Activated T-helper 1 cell treated with Interleukin-2 at 50 U/mL for 16 hours (primary cell): ENCODE data around the gene PCDH8.
"Not testable (repeated sequence)": the region's sequence is repeated elsewhere in the genome, so short reads cannot be mapped to it uniquely, and the experiment has no call there.

ENCODE experiments used
- DNase-seq: peaks from one replicate; pipeline ENCODE4 v3.0.0-alpha.2; 2020; ENCODE audit warnings: low read depth

The PCDH8 gene

DNA sequence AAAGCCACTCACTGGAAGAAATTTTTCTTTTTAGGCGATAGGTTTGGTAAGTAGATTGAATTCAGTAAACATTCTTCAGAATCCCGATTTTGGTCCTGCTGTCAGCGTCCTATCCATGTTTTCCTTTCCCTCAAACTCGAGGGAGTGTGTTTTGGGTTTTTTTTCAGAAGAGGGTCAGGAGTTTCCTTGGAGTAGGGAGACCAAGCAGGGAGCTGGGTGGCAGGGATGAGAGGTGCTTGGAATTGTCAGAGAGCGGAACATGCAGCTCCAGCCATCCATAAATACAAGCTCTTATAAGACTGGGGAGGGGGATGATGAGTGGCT is 1.6 kb upstream of the PCDH8 start:
- no peak for DNase-seq

DNA sequence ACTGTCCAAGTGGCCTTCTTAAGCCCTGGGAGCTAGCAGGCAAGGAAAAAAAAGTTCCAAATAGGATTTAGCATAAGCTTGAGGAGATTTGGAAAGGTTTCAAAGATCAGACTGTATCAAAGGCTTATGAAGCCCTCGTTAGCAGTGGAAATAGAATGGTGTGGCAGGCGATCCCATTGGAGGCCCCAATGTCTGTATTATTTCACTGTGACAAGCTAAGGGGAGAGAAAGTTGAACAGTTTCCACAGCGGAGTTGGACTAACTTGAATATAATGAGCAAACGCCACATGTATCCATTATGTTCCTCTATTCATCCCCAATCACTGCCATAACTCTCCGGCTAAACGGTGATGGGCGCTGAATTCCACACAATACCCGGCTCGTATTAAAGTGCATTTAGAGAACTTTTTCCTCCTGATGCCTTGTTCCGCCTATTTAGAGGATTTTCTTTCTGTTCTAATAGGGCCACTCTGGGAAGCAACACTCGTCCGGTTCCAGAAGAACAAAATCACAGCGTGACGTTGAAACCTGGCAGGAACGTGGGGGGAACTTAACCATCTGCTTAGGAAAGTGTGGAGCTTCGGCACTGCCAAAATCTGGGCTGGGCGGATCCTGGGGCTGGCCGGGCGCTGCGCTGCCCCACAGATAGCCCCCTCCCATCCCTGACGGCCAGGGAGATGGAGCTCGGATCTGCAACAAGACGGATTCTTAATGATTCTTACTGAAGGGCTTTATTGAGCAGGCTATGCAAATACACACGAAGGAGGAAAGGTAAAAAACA is 1.0 kb upstream of the PCDH8 start:
- no peak for DNase-seq

- no peak for DNase-seq
These were observed 583 bp downstream of the PCDH8 start for GRCh38 chr13:52847682-52848432.

DNA sequence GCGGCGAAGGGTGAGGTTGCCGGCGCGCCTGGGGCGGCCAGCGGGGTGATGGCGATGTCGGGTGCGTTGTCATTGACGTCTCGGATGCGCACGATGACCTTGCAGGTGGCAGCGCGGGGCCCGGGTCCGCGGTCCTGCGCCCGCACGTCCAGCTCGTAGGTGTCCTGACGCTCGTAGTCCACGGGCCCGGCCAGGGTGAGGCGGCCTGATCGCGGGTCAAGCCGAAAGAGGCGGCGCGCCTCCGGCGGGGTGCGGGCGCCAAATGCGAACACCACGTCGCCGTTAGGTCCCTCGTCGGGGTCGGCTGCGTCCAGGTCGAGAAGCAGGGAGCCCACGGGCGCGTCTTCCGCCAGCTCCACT is 1.1 kb downstream of the PCDH8 start:
- no peak for DNase-seq

GRCh38 chr13:52846567-52847321 is 1.7 kb downstream of the PCDH8 start:
- DNase-seq: no peak

- DNase-seq: no peak
These were observed 2.5 kb downstream of the PCDH8 start for GRCh38 chr13:52845766-52846566.

GRCh38 chr13:52845334-52845761 is 3.1 kb downstream of the PCDH8 start:
- DNase-seq: no peak

DNA sequence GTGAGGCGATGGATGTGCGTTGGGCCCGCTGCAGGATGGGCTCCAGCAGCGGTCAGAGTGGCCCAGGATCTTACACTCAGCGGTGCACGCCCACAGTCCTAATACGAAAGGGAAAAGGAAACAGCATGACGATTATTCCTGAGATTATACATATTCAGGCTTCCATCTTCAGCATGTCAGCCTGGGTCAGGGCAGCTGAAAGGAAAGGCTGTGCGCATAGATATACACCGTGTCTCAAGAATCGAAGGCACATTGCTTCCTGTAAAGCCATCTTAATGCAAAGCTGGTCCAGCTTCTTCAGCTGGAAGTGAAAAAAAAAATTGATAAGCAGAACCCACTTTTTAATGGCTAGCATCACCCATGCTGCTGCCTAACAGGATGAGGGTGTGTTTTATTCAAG is 3.6 kb downstream of the PCDH8 start:
- DNase-seq: no peak

GRCh38 chr13:52842441-52842840 is 6.0 kb downstream of the PCDH8 start:
- no peak for DNase-seq

- DNase-seq: no peak
These were observed 8.4 kb downstream of the PCDH8 start for GRCh38 chr13:52840066-52840465.

DNA sequence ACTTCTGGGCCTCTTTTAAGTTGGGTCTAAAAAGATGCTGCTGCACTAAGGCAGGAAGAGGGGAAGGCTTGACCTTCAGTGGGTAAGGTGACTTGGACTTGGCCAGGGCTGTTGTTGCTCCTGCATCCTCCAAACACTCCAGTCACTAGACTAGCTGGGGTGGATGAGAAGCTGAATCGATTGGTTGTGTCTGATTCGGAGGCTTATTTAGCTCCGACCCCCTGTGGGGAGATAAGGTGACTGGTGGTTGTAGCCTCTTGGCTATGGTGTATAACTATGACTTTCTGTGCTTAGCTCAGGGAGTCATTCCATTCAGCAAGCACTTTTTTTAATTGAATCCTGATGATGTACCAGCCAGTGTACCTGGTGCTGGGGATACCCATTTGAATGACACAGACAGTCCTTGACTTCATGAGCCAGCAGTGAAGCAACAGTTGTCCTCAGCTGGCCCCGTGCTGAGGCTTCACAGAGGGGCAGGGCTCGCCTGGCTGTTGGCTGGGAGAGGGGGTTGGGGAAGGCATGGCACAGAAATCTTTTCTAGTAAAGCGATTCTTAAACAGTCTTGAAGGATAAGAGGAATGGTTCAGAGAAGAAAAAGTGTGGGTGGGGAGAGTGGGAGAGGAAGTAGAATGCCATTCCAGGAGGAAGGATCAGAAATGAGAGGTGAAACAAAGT is 9.9 kb downstream of the PCDH8 start:
- no peak for DNase-seq

- no peak for DNase-seq
These were observed 10.6 kb downstream of the PCDH8 start for GRCh38 chr13:52837850-52838249.

GRCh38 chr13:52835071-52835839 is 13.2 kb downstream of the PCDH8 start:
- DNase-seq: no peak

- no peak for DNase-seq
These were observed 15.1 kb downstream of the PCDH8 start for GRCh38 chr13:52833296-52833875.

DNA sequence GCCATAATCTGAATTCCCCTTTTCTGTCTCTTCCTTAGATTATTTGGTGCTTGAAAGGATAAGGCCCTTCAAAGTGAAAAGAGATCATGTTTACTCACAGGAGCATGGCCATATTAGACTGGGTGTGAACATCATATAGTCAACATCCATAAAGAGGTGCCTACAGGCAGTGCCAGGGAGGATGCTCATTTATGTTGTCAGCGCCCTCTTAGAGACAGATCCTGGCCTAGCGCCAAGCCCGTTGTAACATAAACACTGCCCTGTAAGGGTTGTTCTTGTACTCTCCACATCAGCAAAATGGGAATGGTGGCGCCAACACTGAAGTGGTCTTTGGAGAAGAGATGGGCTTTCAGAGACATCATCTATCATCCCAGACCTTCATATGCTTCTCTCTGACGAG is 16.1 kb downstream of the PCDH8 start:
- no peak for DNase-seq

GRCh38 chr13:52830946-52831345 is 17.5 kb downstream of the PCDH8 start:
- DNase-seq: no peak

GRCh38 chr13:52827839-52828238 is 20.6 kb downstream of the PCDH8 start:
- no peak for DNase-seq

DNA sequence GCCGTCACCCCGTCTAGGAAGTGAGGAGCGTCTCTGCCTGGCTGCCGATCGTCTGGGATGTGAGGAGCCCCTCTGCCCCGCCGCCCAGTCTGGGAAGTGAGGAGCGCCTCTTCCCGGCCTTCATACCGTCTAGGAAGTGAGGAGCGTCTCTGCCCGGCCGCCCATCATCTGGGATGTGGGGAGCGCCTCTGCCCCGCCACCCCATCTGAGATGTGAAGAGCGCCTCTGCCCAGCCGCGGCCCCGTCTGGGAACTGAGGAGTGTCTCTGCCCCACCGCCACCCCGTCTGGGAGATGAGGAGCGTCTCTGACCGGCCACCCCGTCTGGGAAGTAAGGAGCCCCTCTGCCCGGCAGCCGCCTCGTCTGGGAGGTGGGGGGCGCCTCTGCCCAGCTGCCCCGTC is 30.6 kb downstream of the PCDH8 start:
- DNase-seq: not testable (repeated sequence)

- no peak for DNase-seq
These were observed 33.1 kb downstream of the PCDH8 start for GRCh38 chr13:52815330-52815729.

- no peak for DNase-seq
These were observed 35.5 kb downstream of the PCDH8 start for GRCh38 chr13:52812941-52813340.
